LNCaP clone FGC (cell line): ENCODE results near the gene ZBTB20.

Experiments used
- DNase-seq: peaks from one replicate; pipeline ENCODE4 v3.0.0-alpha.2; 2011; ENCODE audit warnings: low read depth
- H3K4me3 ChIP-seq: 2 replicates; pipeline ENCODE4 v1.5.1; 2011; ENCODE audit warnings: mild to moderate bottlenecking, low read depth, low read length, control low read depth
- TF ChIP-seq, protein P1 (sequence below): IDR thresholded peaks from 2 replicates; pipeline ENCODE4 v1.5.1; 2012; ENCODE audit warnings: mild to moderate bottlenecking; ENCODE audit not compliant: control insufficient read depth, insufficient read depth; ENCODE audit errors: extremely low read depth

ZBTB20 gene

DNA sequence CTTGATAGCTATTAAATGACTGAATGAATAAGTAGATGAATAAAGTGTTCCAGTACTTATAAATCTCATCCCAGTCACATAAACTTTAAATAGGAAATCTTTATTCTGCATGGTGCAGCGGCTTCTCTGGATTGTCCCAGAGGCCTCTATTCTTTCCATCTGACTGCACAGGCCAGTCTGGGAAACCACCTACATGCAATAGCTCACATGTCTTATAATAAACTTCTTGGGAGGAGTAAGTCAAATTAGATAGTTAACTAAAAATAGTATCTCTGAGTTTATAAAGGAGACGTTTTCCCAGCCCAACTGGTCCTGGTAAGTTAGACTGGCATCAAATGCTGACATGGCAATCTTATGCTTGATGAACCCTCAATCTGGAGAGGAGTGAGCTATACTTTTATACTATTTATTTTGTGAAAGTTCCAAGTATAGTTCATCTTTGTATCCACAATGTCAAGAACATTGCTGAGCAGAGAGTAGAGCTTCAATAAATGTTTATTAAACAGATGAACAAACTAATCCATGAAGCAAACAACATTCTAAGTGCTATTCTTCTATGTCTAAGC, 435.7 kb downstream of the ZBTB20 start:
- no peak overlapping the region for H3K4me3 ChIP-seq
- TF ChIP-seq, protein P1, sequence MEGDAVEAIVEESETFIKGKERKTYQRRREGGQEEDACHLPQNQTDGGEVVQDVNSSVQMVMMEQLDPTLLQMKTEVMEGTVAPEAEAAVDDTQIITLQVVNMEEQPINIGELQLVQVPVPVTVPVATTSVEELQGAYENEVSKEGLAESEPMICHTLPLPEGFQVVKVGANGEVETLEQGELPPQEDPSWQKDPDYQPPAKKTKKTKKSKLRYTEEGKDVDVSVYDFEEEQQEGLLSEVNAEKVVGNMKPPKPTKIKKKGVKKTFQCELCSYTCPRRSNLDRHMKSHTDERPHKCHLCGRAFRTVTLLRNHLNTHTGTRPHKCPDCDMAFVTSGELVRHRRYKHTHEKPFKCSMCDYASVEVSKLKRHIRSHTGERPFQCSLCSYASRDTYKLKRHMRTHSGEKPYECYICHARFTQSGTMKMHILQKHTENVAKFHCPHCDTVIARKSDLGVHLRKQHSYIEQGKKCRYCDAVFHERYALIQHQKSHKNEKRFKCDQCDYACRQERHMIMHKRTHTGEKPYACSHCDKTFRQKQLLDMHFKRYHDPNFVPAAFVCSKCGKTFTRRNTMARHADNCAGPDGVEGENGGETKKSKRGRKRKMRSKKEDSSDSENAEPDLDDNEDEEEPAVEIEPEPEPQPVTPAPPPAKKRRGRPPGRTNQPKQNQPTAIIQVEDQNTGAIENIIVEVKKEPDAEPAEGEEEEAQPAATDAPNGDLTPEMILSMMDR = no peak
- peak; percentile 52 for DNase-seq

DNA sequence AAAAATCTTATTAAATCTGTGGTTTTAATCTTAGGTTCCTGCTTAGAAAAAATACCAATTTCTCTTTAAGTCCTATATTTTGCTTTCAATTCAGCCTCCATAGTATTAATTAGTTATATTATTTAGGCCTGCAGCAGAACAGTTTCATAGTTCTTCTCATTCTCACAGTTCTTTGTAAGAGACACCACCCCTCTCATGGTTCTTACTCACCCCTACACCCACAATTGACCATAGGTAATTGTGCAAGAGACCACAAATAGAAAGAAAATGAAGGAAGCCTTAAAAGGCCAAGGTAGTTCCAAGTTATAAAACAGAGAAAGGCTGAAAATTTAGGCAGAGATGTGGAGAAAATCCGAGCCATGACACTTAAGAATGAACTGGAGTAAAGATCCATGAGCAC, 438.0 kb downstream of the ZBTB20 start:
- DNase-seq = no peak
- TF ChIP-seq, protein P1 = no peak
- no peak overlapping the region for H3K4me3 ChIP-seq

- TF ChIP-seq, protein P1 = no peak
- DNase-seq = no peak
- no peak overlapping the region for H3K4me3 ChIP-seq
These were observed 439.7 kb downstream of the ZBTB20 start for GRCh38 chr3:114707252-114707860.

- TF ChIP-seq, protein P1 = no peak
- DNase-seq = no peak
- no peak overlapping the region for H3K4me3 ChIP-seq
These were observed 440.4 kb downstream of the ZBTB20 start for GRCh38 chr3:114706591-114707232.

DNA sequence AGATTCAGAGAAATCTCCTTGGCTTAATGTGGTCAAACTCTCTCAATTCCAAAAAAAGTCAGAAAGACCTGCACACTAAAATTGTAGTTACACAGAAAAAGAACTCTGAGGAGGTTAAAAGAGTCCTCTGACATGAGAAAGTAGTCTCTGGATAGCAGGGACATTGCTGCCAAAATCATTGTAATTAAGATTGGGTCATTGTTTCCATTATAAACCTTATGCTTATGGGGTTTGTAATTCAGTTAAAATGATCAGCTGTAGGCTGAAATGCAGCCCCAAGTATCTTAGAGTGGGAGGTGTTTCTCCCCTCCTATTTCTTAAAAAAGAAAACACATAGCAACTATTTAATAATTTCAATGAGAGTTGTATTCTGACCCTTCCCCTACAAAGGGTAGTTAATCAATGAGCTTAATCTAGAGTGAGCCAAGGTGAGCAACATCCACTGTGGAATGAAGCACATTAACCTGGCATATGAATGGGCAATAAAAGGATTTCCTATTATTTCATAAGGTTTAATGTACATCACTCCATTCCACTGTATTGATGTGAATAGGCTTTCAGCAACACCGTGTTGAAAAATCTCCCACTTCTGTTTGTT, 446.4 kb downstream of the ZBTB20 start:
- TF ChIP-seq, protein P1 = no peak
- no peak for DNase-seq
- no peak overlapping the region for H3K4me3 ChIP-seq

DNA sequence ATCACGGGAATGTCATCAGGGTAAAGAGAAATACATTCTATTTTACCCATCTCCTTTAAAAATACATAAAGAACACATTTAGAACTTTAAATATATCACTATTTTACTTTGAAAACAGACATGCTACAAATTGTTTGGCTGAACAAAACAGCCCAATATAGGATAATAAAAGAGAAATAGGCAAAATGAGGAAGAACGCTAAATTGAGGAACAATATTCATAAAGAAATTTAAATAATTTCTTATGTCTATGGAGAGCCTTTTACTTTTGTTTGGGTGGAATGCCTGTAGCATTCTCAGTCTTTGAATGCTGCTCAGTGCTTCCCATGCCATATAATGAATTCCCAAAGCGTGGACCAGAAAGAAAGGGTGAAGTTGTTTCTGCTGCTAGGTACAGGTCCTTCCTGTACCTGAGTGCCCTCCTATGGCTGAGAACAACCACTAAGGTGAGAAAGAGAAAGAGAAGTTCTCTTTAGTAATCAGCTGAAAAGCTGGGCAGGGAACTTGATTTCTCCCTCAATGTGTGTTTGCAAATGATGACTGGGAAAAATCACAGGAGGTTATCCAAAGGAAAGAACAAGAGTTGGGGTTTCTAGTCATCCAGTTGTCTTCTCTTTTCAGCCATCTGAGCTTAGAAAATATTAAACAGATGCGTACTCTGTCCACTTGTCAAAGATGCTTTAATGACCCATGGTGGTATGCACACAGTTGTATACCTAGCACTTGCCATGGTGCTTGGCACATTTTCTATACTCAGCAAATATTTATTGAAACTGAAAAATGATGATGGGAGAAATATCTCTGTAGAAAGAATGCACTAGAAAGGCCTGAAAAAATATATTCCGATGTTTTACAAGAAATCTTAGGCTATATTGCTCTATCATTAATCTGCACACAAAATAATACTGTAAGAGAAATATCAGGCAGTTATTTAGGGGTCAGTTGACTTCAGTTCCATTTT, 448.7 kb downstream of the ZBTB20 start:
- no peak overlapping the region for H3K4me3 ChIP-seq
- no peak for DNase-seq
- TF ChIP-seq, protein P1 = no peak
